Heart left ventricle (tissue), 16 donors: Measurements from ENCODE around the gene KCNJ9. TPM values are rescaled to one million over a fixed set of nuclear protein-coding genes. Genes with fewer than 3 reads are reported as not detected.

Experiments used
- ATAC-seq, 4 donors: fragments of 200-7000 bp; cut with Tn5 transposase; one replicate each; pipeline ENCODE4 v1.9.1; 2020 to 2022; ENCODE audit warnings: moderate library complexity in 4 of 4, mild to moderate bottlenecking in 3 of 4, moderate number of reproducible peaks in 1 of 4
- DNase-seq, 5 donors: peaks; one replicate each; pipeline ENCODE4 v3.0.0-alpha.2; 2020
- H3K27ac ChIP-seq, 12 donors: fragments of 200-600 bp; sonication (generic) in 4 of 12; one replicate each; pipeline versions ENCODE4 v1.5.0 to v1.8.0; 2016 to 2022; ENCODE audit warnings: mild to moderate bottlenecking in 2 of 12
- H3K27me3 ChIP-seq, 9 donors: fragments of 200-600 bp; sonication (generic) in 2 of 9; one replicate each; pipeline versions ENCODE4 v1.5.1 to v1.8.0; 2016 to 2022; ENCODE audit warnings: mild to moderate bottlenecking in 3 of 9
- H3K36me3 ChIP-seq, 9 donors: fragments of 200-600 bp; sonication (generic) in 2 of 9; one replicate each; pipeline versions ENCODE4 v1.5.0 to v1.8.0; 2018 to 2022; ENCODE audit warnings: mild to moderate bottlenecking in 2 of 9
- H3K4me1 ChIP-seq, 12 donors: fragments of 200-600 bp; sonication (generic) in 4 of 12; one replicate each; pipeline versions ENCODE4 v1.5.0 to v1.8.0; 2016 to 2022; ENCODE audit warnings: mild to moderate bottlenecking in 3 of 12
- H3K4me3 ChIP-seq, 12 donors: fragments of 200-600 bp; sonication (generic) in 4 of 12; one replicate each; pipeline versions ENCODE4 v1.5.0 to v1.8.0; 2017 to 2022; ENCODE audit warnings: mild to moderate bottlenecking in 9 of 12, moderate library complexity in 4 of 12
- H3K9me3 ChIP-seq, 12 donors: fragments of 200-600 bp; sonication (generic) in 4 of 12; one replicate each; pipeline versions ENCODE4 v1.5.0 to v1.8.0; 2016 to 2022; ENCODE audit warnings: mild to moderate bottlenecking in 1 of 12
- CTCF ChIP-seq, 12 donors: fragments of 200-600 bp; sonication (generic) in 4 of 12; IDR thresholded peaks; one replicate each; pipeline versions ENCODE4 v1.5.0 to v1.8.0; 2018 to 2022; ENCODE audit warnings: antibody characterized with exemption in 12 of 12, mild to moderate bottlenecking in 5 of 12
- POLR2A ChIP-seq, 2 donors: fragments of 450-650 bp; IDR thresholded peaks; one replicate each; pipeline ENCODE4 v1.6.1; 2017; ENCODE audit warnings: antibody characterized with exemption in 2 of 2, mild to moderate bottlenecking in 2 of 2, moderate library complexity in 2 of 2
- WGBS, 4 donors: extraction: QIAGEN DNeasy Blood & Tissue Kit in 2 of 4; methylation state at CpG; one replicate each; pipeline versions ENCODE4 v1.1.5 to v1.1.7; 2013 to 2018; 5-methylcytosine and 5-hydroxymethylcytosine counted together
- intact Hi-C, 10 donors: fragments of 100-400 bp; cut with DNase I; formaldehyde crosslinking; loops; one replicate each; pipeline versions ENCODE4 v1.11.1 to v1.14.2; 2022
- polyA plus RNA-seq, 2 donors: library from polyadenylated mRNA; stranded (reverse); fragments of 200-250 nt; gene quantifications; one replicate each; pipeline ENCODE4 v1.2.3, GENCODE V29; 2013
- total RNA-seq, 9 donors: library from RNA; depleted of rRNA in 2 of 9; stranded (reverse); fragments of >200 nt in 2 of 9; fragmentation: NEBNext Ultra II Directional in 3 of 9; extraction: Animal tissue kit (Norgen Biotek cat#: 25700) in 3 of 9; gene quantifications; one replicate each; pipeline versions ENCODE4 v1.1.0 to v1.2.4, GENCODE V29; 2016 to 2023
- donor health status: ischemic (EF 13 %, LVEDD 7.1; RV severe dilation, severe dysfunction).
- donor health status: healthy with polysubstance abuse.
- donor health status: DM: no; HTN: yes; CAD: no.
- donor health status: DM: no; HTN: no; CAD: no.
- donor health status: ischemic (EF 25% LVEDD 6.9; RV normal size, moderate dysfunction).
- donor health status: ischemic (EF 25% LVEDD 5.7; RV mildly dilated, moderate dysfunction).
- donor health status: healthy.
- donor health status: DM: yes; HTN: yes; CAD: no.
- donor health status: ischemic (EF 35%, LVEDD 5.7; RV mildly dilated, moderate dysfunction).
- donor health status: nonischemic (EF 11% LVEDD 7.7; RV severe dilation, severe dysfunction).
- donor health status: DM: yes; HTN: yes; CAD: no.
- donor health status: PGD.
- donor health status: ischemic (EF 29% LVEDD 5.4; RV normal size, mild dysfunction).
- donor health status: nonischemic (EF 23%, LVEDD 6.1; RV moderate dilation, normal function).

Gene KCNJ9
- total and polyA plus RNA-seq, 11 donors, result 0.06 to 0.29 (median 0.08) TPM; not detected in 8

DNA sequence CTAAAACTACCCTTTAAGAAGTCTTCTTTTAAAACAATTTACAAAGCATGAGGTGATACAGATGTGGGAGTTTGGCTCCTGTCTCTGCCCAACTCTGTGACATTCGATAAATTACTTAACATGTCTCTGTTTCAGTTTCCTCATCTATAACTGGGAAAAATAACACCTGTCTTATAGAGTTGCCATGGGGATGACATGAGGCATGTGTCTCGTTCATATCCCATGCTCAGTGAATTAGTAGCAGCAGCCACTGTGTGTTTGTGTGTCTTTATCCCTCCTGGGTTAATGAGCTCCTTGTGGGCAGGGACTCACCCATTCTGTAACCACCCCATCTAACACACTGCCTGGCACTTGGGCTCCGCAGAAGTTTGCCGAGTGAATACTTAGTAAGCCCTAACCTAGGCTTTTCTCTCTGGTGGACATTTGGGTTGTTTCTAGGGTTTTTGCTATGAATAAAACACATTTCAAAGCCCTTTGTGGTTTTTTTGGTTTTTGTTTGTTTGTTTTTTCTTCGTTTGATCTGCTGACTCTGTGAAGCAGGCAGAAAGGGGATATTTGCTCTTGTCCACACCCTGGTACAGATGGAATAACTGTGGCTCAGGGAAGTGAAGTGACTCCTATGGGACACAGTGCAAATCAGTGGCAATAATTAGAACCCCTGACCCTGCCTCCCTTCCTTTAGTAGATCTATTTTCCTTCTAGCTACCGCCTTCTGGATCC lies 797 bp upstream of the KCNJ9 start:
- ATAC-seq (no peak), DNase-seq (no peak)
- 61 to 67% (median 63%) methylated on average over 6 of the region's 6 CpGs for WGBS, 4 donors
- no peaks in the 10 kb centered on the region for H3K36me3 ChIP-seq
- no peaks in the 10 kb centered on the region for H3K9me3 ChIP-seq
- peaks cover 0 to 35% (median 4%) of the 10 kb centered on the region in 12 donors for H3K4me1 ChIP-seq
- H3K4me3 ChIP-seq, result no peak overlapping the region
- peaks cover 0 to 71% (median 32%) of the 10 kb centered on the region in 9 donors for H3K27me3 ChIP-seq
- no peak for TF ChIP-seq POLR2A (IDR thresholded peaks at IDR 0.05)
- intact Hi-C loops, result loop anchor here in 4 of 10 donors (5.0 to 10.0 kb wide), 2 partner anchors 33 to 294 kb away; no protein-coding TSS in a partner anchor
- no peak overlapping the region for H3K27ac ChIP-seq

- Histone ChIP-seq H3K27ac (no peak overlapping the region), H3K36me3 (no peaks in the 10 kb centered on the region), H3K9me3 (no peaks in the 10 kb centered on the region), H3K27me3 (peaks cover 0 to 70% (median 32%) of the 10 kb centered on the region in 9 donors), H3K4me3 (no peak overlapping the region), H3K4me1 (peaks cover 0 to 18% (median 4%) of the 10 kb centered on the region in 12 donors)
- no peak for ATAC-seq
- no peak for DNase-seq
- intact Hi-C loops, result loop anchor here in 4 of 10 donors (2.0 to 10.0 kb wide), 3 partner anchors 20 to 292 kb away; no protein-coding TSS in a partner anchor
- TF ChIP-seq POLR2A (IDR thresholded peaks at IDR 0.05), result no peak
- TF ChIP-seq CTCF (IDR thresholded peaks at IDR 0.05), result no peak
- WGBS, 4 donors, result 48 to 59% (median 58%) methylated on average over 2 of the region's 2 CpGs
Observed at GRCh38 chr1:160082487-160082886, 1.1 kb downstream of the KCNJ9 start.

DNA sequence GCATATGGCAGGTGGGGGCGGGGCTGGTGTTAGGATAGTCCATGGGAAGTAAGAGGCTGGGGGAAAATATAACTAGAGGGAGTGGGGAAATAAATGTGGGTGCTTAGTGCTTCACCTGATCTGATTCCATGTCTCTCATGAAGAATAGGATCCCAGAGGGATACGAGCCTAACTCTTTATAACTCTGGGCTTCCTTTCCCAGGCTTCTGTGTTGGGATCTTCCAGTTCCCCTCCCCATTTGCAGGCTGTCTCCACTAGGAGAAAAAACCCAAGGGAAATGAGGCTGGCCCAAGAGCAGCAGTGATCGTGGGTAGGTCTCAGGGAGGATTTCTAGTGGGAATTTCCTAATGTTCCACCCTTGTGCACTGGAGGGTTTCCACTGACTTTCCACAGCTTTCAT lies 1.6 kb downstream of the KCNJ9 start:
- no peak overlapping the region for H3K27ac ChIP-seq
- no peak for ATAC-seq
- H3K36me3 ChIP-seq, result no peaks in the 10 kb centered on the region
- no peaks in the 10 kb centered on the region for H3K9me3 ChIP-seq
- peaks cover 0 to 69% (median 32%) of the 10 kb centered on the region in 9 donors for H3K27me3 ChIP-seq
- no peak overlapping the region for H3K4me3 ChIP-seq
- intact Hi-C loops, result loop anchor here in 4 of 10 donors (2.0 to 10.0 kb wide), 3 partner anchors 20 to 292 kb away; no protein-coding TSS in a partner anchor
- no peak for DNase-seq
- no peak for TF ChIP-seq POLR2A (IDR thresholded peaks at IDR 0.05)
- TF ChIP-seq CTCF (IDR thresholded peaks at IDR 0.05), result no peak
- peaks cover 0 to 18% (median 4%) of the 10 kb centered on the region in 12 donors for H3K4me1 ChIP-seq
- 57 to 61% (median 59%) methylated on average over 3 of the region's 3 CpGs for WGBS, 4 donors

- WGBS, 4 donors, result 17 to 25% (median 20%) methylated on average over 21 to 96 of the region's 96 CpGs
- Histone ChIP-seq H3K36me3 (peaks cover 0 to 5% (median 0%) of the 10 kb centered on the region in 9 donors), H3K27ac (no peak overlapping the region), H3K4me1 (peaks cover 0 to 18% (median 4%) of the 10 kb centered on the region in 12 donors), H3K27me3 (peaks cover 0 to 57% (median 30%) of the 10 kb centered on the region in 9 donors), H3K9me3 (no peaks in the 10 kb centered on the region), H3K4me3 (peak overlapping the region; percentile 16 to 55 (median 44))
- intact Hi-C loops, result loop anchor here in 5 of 10 donors (2.0 to 10.0 kb wide), 4 partner anchors 21 to 291 kb away; no protein-coding TSS in a partner anchor
- ATAC-seq (peak; percentile 21 to 70 (median 61)), DNase-seq (peak in 4 of 5 donors; percentile 44 to 81 (median 66))
- TF ChIP-seq POLR2A (IDR thresholded peaks at IDR 0.05) (no peak), CTCF (IDR thresholded peaks at IDR 0.05) (peak; percentile 38 to 79 (median 60))
Observed at GRCh38 chr1:160083968-160084770, 2.8 kb downstream of the KCNJ9 start.
